IPS-20b (cell line): ENCODE measurements around the gene TNS1.

Source experiments
- H3K27ac ChIP-seq: one replicate; pipeline ENCODE4 v1.5.1; 2013; ENCODE audit warnings: low read length
- H3K27me3 ChIP-seq: 2 replicates; pipeline ENCODE4 v1.6.1; 2013; ENCODE audit warnings: mild to moderate bottlenecking, low read length, inconsistent platforms; ENCODE audit not compliant: insufficient read depth
- H3K36me3 ChIP-seq: 2 replicates; pipeline ENCODE4 v1.6.1; 2013; ENCODE audit warnings: low read depth, mild to moderate bottlenecking, inconsistent platforms, low read length, moderate library complexity; ENCODE audit not compliant: insufficient read depth
- H3K4me1 ChIP-seq: 2 replicates; pipeline ENCODE4 v1.6.1; 2013; ENCODE audit warnings: mild to moderate bottlenecking, control low read depth, inconsistent platforms, low read length, moderate library complexity; ENCODE audit not compliant: insufficient read depth
- H3K4me3 ChIP-seq: 2 replicates; pipeline ENCODE4 v1.5.1; 2013; ENCODE audit warnings: mild to moderate bottlenecking, low read length, inconsistent platforms
- H3K9ac ChIP-seq: 2 replicates; pipeline ENCODE4 v1.6.1; 2013; ENCODE audit warnings: low read depth, mild to moderate bottlenecking, inconsistent platforms, low read length, moderate library complexity
- H3K9me3 ChIP-seq: 2 replicates; pipeline ENCODE4 v1.6.1; 2013; ENCODE audit warnings: mild to moderate bottlenecking, low read depth, low read length, inconsistent platforms; ENCODE audit not compliant: insufficient read depth

TNS1 gene

DNA sequence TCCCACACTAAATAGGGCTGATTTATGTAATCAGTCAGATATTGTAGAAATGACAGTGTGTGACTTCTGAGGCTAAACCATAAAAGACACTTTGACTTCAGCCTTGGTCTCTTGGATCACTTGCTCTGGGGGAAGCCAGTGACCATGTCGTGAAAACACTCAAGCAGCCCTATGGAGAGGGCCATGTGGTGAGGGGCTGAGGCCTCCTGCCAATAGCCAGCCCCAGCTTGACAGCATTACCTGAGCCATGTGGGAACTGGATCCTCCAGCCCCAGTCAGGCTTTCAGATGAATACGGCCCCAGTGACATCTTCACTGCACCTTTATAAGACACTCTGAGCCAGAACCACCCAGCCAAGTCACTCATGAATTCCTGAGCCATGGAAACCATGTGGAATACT is 20.8 kb downstream of the TNS1 start:
- Histone ChIP-seq H3K4me3 (no peak overlapping the region), H3K9me3 (no peaks in the 10 kb centered on the region), H3K36me3 (no peaks in the 10 kb centered on the region), H3K9ac (no peak overlapping the region), H3K27ac (no peak overlapping the region), H3K27me3 (peaks cover 26% of the 10 kb centered on the region), H3K4me1 (peaks cover 7% of the 10 kb centered on the region; the same call in 1 of the 2 replicates)

DNA sequence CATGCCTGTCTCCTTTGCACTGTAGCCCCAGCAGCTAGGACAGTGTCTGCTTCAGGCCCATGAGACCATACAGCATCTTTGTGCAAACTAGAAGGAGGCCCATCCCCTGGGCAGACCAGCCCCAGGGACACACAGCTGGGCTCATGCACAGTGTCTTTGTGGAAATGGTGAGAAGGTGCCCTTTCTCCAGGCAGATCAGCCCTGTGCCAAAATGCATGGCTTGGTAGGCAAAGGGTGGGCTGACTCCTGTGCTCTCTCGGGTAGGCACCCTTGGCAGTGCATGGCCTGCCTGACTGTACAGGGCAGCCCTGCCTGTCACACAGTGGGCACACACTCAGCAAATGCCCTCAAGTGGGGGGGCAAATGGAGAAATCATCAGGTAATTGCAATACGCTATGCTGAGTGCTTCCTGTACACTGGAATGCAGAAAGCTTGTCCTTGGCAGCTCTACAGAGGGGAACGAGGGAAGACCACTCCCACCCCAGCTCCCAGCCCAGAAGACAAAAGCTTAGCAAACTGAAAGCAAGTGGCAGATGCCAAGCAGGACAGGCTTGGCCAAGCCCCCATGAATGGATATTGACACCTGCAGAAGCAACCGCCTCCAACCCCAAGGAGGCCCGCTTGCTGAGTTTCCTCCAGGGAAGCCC is 21.6 kb downstream of the TNS1 start:
- Histone ChIP-seq H3K9ac (no peak overlapping the region), H3K4me1 (peaks cover 7% of the 10 kb centered on the region; the same call in 1 of the 2 replicates), H3K27ac (no peak overlapping the region), H3K9me3 (no peaks in the 10 kb centered on the region), H3K27me3 (peaks cover 32% of the 10 kb centered on the region), H3K36me3 (no peaks in the 10 kb centered on the region), H3K4me3 (no peak overlapping the region)

DNA sequence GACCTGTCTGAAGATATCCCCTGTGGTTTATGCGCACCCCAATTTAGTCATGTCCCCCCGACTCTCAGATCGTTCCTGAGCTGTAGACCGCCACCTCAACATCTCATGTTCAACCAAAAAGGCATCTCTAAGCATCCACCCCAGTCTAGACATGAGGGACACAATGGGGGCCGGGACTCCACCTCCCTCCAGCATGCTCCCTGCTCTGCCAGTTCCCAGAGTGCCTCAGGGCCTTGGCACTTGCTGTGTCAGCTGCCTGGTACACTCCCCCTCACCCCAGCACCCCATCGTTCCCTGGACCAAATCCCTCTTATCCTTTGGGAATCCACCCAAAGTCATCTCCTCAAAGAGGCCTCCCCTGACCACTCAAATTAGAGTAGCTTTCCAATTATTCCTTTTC is 22.2 kb downstream of the TNS1 start:
- Histone ChIP-seq H3K27ac (no peak overlapping the region), H3K9ac (no peak overlapping the region), H3K27me3 (peaks cover 32% of the 10 kb centered on the region), H3K9me3 (no peaks in the 10 kb centered on the region), H3K4me3 (no peak overlapping the region), H3K36me3 (no peaks in the 10 kb centered on the region), H3K4me1 (peaks cover 7% of the 10 kb centered on the region; the same call in 1 of the 2 replicates)

DNA sequence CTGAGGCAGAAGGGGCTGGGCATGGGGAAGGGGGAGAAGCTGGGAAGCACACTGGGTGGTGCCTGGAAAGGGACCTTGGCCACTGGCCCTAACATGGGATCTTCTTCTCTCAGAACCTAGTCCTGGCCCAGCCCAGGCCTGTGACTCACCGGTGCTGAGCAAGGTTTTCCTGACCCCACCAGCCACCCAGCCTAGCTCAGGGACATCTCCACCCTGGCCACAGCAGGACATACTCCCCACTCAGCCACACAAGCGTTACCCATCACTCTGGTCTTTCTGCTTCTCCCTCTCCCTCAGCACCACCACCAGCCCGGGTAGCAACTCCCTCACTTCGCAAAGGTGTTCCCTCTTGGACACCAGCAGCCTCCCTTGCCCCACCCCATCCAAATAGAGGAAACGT is 22.8 kb downstream of the TNS1 start:
- peaks cover 7% of the 10 kb centered on the region; the same call in 1 of the 2 replicates for H3K4me1 ChIP-seq
- H3K36me3 ChIP-seq = no peaks in the 10 kb centered on the region
- H3K27me3 ChIP-seq = peaks cover 32% of the 10 kb centered on the region
- no peak overlapping the region for H3K9ac ChIP-seq
- H3K9me3 ChIP-seq = no peaks in the 10 kb centered on the region
- H3K4me3 ChIP-seq = no peak overlapping the region
- H3K27ac ChIP-seq = no peak overlapping the region

DNA sequence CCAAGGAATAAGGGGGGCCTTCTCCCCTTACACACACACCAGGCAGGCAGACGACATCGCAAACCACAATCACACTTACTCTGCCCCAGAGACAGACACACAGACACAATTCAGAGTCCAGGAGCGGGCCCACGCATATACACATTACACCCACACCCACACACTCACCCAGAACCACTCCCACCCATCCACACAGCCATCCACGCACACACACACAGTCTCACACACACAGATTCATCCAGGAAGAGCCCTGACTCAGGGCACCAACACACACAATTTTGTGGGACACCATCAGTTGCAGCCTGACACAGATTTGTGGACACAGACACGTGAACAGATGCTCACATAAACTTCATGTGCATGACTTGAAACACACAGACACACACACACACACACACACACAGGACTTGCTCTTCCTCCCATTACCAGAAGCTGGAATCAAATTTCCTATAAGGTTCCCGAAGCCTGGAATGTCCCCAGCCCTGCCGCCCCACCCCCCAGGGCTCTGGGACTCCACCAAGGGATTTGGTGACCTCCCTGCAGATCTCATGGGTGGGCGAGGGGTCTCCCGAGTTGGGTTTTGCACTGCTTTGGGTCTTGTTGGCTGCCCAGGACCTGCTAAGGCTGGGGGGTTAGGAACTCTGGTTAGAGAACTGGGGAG is 23.5 kb downstream of the TNS1 start:
- H3K9ac ChIP-seq = peak overlapping the region; percentile 62; the same call in 1 of the 2 replicates
- H3K9me3 ChIP-seq = no peaks in the 10 kb centered on the region
- peaks cover 32% of the 10 kb centered on the region for H3K27me3 ChIP-seq
- peaks cover 7% of the 10 kb centered on the region; the same call in 1 of the 2 replicates for H3K4me1 ChIP-seq
- no peak overlapping the region for H3K27ac ChIP-seq
- no peaks in the 10 kb centered on the region for H3K36me3 ChIP-seq
- H3K4me3 ChIP-seq = peak overlapping the region; percentile 80

DNA sequence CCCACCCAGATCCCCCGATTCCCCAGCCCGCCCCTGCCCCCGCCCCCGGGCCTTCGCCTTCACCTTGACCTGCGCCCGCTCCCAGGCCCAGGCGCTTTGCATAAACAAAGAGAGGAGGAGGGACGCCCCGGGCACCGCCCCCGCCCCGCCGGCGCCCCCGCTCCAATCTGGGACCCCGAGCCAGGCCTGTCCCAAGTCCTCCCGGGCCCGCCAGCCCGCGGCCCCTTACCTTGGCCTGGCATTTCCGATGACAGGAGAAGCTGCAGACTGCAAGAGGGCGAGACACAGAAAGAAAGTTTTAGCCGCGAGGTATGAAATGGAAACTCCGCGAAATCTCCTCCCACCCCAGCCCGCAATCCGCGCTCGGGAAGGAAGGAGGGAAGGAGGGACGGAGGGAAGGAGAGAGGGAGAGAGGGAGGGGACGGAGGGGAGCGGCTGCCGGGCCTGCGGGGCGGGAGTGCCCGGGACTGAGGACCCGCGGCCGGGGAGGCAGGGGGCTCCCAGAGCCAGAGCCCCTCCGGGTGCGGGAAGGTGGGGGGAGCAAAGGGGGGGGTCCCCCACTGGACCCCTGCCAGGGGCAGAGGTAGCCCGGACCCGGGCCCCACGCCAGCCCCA is 24.2 kb downstream of the TNS1 start:
- peak overlapping the region; percentile 80; the same call in 1 of the 2 replicates for H3K4me3 ChIP-seq
- H3K36me3 ChIP-seq = no peaks in the 10 kb centered on the region
- peaks cover 7% of the 10 kb centered on the region; the same call in 1 of the 2 replicates for H3K4me1 ChIP-seq

DNA sequence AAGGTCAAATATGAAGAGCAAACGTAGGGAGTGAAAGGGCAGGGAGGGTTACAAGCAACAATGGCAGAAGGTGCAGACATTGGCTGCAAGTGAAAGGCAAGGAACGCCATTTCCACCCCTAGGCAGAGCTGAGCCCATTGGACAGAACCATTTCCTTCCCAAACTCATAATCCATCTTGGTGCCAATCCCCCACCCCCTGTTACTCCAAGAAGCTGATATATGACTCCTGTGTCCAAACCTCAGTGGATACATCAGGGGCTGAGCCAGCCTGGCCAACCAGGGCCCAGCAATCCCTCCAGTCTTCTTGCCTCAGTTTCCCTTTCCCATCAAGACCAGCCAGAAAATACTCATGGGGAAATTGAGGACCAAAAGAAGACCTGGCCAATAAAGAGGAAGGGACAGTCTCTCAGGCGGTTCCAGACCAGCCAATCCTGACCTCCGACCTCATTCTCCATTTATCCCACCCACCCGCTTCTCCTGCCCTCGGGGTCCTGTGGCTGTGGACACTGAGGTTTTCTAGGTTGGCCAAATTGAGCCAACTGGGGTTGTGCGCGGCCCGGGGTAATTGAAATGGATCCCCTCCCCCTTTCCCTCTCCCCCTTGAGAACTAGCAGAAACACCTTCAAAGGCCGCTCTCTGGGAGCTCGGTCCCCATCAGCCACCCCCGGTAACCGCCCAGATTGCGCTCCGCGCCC is 24.8 kb downstream of the TNS1 start:
- Histone ChIP-seq H3K4me1 (peaks cover 7% of the 10 kb centered on the region; the same call in 1 of the 2 replicates), H3K9me3 (no peaks in the 10 kb centered on the region), H3K27me3 (peaks cover 32% of the 10 kb centered on the region), H3K27ac (no peak overlapping the region), H3K4me3 (peak overlapping the region; percentile 80), H3K36me3 (no peaks in the 10 kb centered on the region), H3K9ac (no peak overlapping the region)

More for the DNA sequence above, 24.2 kb downstream of the TNS1 start:
- Histone ChIP-seq H3K27ac (no peak overlapping the region), H3K9me3 (no peaks in the 10 kb centered on the region), H3K27me3 (peaks cover 32% of the 10 kb centered on the region), H3K9ac (peak overlapping the region; percentile 62; the same call in 1 of the 2 replicates)

DNA sequence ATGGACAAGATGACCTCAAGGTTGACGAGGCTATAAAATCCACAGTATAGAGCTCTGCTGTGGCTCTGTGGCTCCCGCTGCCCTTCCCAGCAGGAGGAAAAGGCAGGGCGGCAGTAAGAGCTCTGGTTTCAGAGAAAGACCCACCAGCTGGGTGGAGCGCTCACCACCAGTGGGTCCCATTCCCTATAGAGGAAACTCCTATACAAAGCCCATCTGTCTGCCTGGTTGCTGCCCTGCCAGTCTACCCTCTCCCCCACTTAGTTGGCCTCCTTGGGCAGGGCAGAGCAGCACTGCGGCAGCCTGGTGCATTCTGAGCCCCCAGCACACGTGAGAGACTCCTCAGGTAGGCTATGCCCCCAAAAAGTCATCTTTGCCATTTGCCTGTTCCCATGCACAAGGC is 26.5 kb downstream of the TNS1 start:
- H3K27ac ChIP-seq = no peak overlapping the region
- peaks cover 7% of the 10 kb centered on the region; the same call in 1 of the 2 replicates for H3K4me1 ChIP-seq
- H3K4me3 ChIP-seq = no peak overlapping the region
- no peaks in the 10 kb centered on the region for H3K36me3 ChIP-seq
- H3K9ac ChIP-seq = no peak overlapping the region
- peaks cover 32% of the 10 kb centered on the region for H3K27me3 ChIP-seq
- H3K9me3 ChIP-seq = no peaks in the 10 kb centered on the region

DNA sequence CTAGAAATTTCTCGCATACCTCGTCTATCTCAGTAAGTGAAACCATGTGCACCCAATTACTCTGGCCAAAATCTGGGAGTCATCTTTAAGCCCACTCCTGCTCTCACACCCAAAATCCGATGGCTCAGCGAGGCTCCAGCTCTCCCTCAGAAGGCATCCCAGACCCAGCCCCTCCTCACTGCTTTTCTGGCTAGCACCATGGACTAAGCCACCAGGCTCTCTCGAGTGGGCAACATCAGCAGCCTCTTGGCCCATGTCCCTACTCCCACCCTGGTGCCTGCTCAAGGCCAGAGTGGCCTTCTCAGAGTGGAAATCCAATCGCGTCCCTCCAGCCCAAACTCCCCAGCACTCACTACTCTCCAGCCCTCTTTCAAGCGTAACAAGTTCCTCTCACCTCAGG is 27.2 kb downstream of the TNS1 start:
- peaks cover 7% of the 10 kb centered on the region; the same call in 1 of the 2 replicates for H3K4me1 ChIP-seq
- no peak overlapping the region for H3K9ac ChIP-seq
- no peak overlapping the region for H3K4me3 ChIP-seq
- no peaks in the 10 kb centered on the region for H3K36me3 ChIP-seq
- no peak overlapping the region for H3K27ac ChIP-seq
- peaks cover 32% of the 10 kb centered on the region for H3K27me3 ChIP-seq
- H3K9me3 ChIP-seq = no peaks in the 10 kb centered on the region

DNA sequence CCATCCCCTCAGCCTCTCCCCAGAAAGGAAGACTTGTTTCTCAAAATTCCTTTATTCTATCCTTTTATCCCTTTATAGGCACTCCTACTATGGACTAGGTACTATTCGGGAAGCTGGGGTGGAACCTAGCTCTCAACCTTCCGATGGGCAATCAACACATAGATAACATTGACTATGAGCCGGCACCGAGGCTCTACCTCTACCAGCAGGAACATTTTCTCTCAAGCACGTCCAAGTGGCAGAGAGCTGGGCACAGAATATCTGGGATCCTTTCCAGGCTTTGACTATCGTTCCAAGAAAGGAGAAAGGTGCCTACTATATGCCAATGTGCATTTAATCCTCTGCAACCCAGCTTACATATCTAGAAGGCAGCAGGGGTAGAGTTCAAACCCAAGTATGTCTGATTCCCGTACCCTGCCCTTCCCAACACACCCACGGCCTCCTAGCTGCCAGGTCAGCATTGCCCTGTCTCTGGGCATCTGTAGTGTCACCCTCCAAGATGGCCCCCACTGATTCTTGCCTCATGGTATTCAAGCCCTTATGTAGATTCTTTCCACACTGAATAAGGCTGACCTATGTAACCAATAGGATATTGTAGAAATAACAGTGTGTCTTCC is 28.3 kb downstream of the TNS1 start:
- H3K4me1 ChIP-seq = peaks cover 4% of the 10 kb centered on the region; the same call in 1 of the 2 replicates
- H3K27me3 ChIP-seq = peaks cover 24% of the 10 kb centered on the region
- H3K9ac ChIP-seq = no peak overlapping the region
- H3K4me3 ChIP-seq = no peak overlapping the region
- H3K36me3 ChIP-seq = no peaks in the 10 kb centered on the region
- no peak overlapping the region for H3K27ac ChIP-seq
- no peaks in the 10 kb centered on the region for H3K9me3 ChIP-seq
